ENCODE data around the gene SRSF8. TPM values are rescaled to one million over a fixed set of nuclear protein-coding genes. Genes with fewer than 3 reads are reported as not detected.

SRSF8 gene
- total and polyA plus RNA-seq, 2 of the 4 experiments (the other 2 are of a cell fraction), result 3.4 to 14.3 TPM

DNA sequence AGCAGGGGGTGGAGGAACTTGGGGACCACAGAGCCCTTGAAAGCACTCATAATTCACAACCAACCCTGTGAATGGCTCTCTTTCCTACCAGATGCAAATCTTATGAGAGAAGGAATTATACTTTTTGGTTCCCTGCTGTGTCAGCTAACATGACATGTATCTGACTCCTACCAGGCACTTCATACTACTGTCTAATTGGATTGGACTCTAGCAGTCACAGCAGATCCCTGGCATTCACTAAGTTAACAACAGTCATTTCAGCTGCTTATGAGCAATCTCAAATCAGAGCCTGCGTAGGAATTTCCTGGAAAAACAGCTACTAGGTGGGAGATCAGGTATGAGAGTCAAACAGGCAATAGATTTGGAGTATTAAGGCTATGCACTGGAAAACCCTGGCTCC lies 11.8 kb downstream of the SRSF8 start:
- dilution Hi-C loops (cut with HindIII; ENCODE audit: low sequenced_read_pairs, unreplicated experiment), result no loop called here
- no peaks in the 10 kb centered on the region for H3K9me3 ChIP-seq (ENCODE audit: control insufficient read depth, insufficient read depth, low read length)
- ChIA-PET POLR2A (ENCODE audit: unreplicated experiment) (no interaction called here), CTCF (no interaction called here)
- no peaks in the 10 kb centered on the region for H3K9me1 ChIP-seq (ENCODE audit: insufficient read depth, low read length)
- H3K27me3 ChIP-seq (ENCODE audit: control insufficient read depth, insufficient read depth, low read length), result no peaks in the 10 kb centered on the region; the same call in 1 of the 2 replicates
- ATAC-seq (ENCODE audit: low read depth) (no peak), DNase-seq (peak; percentile 6)
- no peak overlapping the region for H2BK15ac ChIP-seq (ENCODE audit: low read depth, low read length)
- H3K79me1 ChIP-seq (ENCODE audit: low read depth in 1 of 2, low read length in 2 of 2), result no peaks in the 10 kb centered on the region
- TF ChIP-seq MXI1 (IDR thresholded peaks at IDR 0.05; ENCODE audit: borderline replicate concordance, low read depth, low read length) (no peak), RAD21 (IDR thresholded peaks at IDR 0.05; ENCODE audit: low read length) (no peak), MAZ (IDR thresholded peaks at IDR 0.05; ENCODE audit: borderline replicate concordance, low read depth, low read length) (no peak), CEBPB (IDR thresholded peaks at IDR 0.05; ENCODE audit: low read depth, low read length) (no peak), RCOR1 (IDR thresholded peaks at IDR 0.05; ENCODE audit: insufficient replicate concordance, low read length) (no peak), MAFK (IDR thresholded peaks at IDR 0.05; ENCODE audit: low read depth, low read length) (no peak), POLR2A (IDR thresholded peaks at IDR 0.05; ENCODE audit: low read depth, low read length) (no peak), BHLHE40 (IDR thresholded peaks at IDR 0.05; ENCODE audit: low read depth, low read length) (no peak), SMC3 (IDR thresholded peaks at IDR 0.05; ENCODE audit: low read depth, low read length) (no peak), CHD1 (IDR thresholded peaks at IDR 0.05; ENCODE audit: low read depth, low read length) (no peak), FOS (IDR thresholded peaks at IDR 0.05; ENCODE audit: low read depth, low read length) (no peak), NFE2L2 (IDR thresholded peaks at IDR 0.05; ENCODE audit: low read depth, low read length) (no peak), RFX5 (IDR thresholded peaks at IDR 0.05; ENCODE audit: low read depth, low read length) (no peak)
- TF ChIP-seq, protein P1, sequence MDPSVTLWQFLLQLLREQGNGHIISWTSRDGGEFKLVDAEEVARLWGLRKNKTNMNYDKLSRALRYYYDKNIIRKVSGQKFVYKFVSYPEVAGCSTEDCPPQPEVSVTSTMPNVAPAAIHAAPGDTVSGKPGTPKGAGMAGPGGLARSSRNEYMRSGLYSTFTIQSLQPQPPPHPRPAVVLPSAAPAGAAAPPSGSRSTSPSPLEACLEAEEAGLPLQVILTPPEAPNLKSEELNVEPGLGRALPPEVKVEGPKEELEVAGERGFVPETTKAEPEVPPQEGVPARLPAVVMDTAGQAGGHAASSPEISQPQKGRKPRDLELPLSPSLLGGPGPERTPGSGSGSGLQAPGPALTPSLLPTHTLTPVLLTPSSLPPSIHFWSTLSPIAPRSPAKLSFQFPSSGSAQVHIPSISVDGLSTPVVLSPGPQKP (IDR thresholded peaks at IDR 0.05; ENCODE audit: borderline replicate concordance, low read depth, low read length), result no peak
- TF ChIP-seq, protein P2, sequence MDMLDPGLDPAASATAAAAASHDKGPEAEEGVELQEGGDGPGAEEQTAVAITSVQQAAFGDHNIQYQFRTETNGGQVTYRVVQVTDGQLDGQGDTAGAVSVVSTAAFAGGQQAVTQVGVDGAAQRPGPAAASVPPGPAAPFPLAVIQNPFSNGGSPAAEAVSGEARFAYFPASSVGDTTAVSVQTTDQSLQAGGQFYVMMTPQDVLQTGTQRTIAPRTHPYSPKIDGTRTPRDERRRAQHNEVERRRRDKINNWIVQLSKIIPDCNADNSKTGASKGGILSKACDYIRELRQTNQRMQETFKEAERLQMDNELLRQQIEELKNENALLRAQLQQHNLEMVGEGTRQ (IDR thresholded peaks at IDR 0.05; ENCODE audit: low read depth, low read length), result no peak
- H3K4me3 ChIP-seq (ENCODE audit: insufficient read depth, low read depth, low read length), result no peak overlapping the region
- no peak overlapping the region for H3K23ac ChIP-seq (ENCODE audit: low read depth, low read length)
- no peak overlapping the region for H3K56ac ChIP-seq (ENCODE audit: extremely low read depth, insufficient read depth, low read length)
- no TSS peak for BruUV-seq (replicated peaks)
- H3K9ac ChIP-seq (ENCODE audit: low read depth, low read length), result no peak overlapping the region
- WGBS, 2 experiments (ENCODE audit: extremely low coverage in 2 of 2, insufficient read length in 1 of 2), result no CpG with 5 or more reads among the region's 1 CpG
- no peak overlapping the region for H2AK5ac ChIP-seq (ENCODE audit: low read depth, low read length)
- no peak overlapping the region for H2BK20ac ChIP-seq (ENCODE audit: low read depth, low read length)
- H3K27ac ChIP-seq (ENCODE audit: insufficient read depth, low read length), result no peak overlapping the region
- H3K14ac ChIP-seq (replicated peaks; ENCODE audit: low read depth, low read length), result no peak overlapping the region
- no peak overlapping the region for H2BK120ac ChIP-seq (ENCODE audit: low read depth, low read length)
- H2BK5ac ChIP-seq (ENCODE audit: low read depth, low read length, poor library complexity, severe bottlenecking), result no peak overlapping the region
- in situ Hi-C loops (cut with MboI; ENCODE audit: low sequenced_read_pairs), result loop anchor here (5.0 kb wide), 1 partner anchor 684 kb away; no protein-coding TSS in a partner anchor
- H3K36me3 ChIP-seq (ENCODE audit: control insufficient read depth, insufficient read depth, low read length), result no peaks in the 10 kb centered on the region
- peaks cover 3% of the 10 kb centered on the region; the same call in 1 of the 2 replicates for H3K4me1 ChIP-seq (ENCODE audit: control insufficient read depth, insufficient read depth, low read length)
- H3K18ac ChIP-seq (ENCODE audit: low read depth, low read length), result no peak overlapping the region
- no peak overlapping the region for H4K8ac ChIP-seq (ENCODE audit: low read depth in 2 of 2, low read length in 2 of 2)
- no peak overlapping the region for H3K4ac ChIP-seq (ENCODE audit: low read depth, low read length)
- no peak overlapping the region for H4K5ac ChIP-seq (ENCODE audit: low read depth, low read length)
- intact Hi-C loops (cut with micrococcal nuclease), result no loop called here
- no peak overlapping the region for H2AFZ ChIP-seq (replicated peaks; ENCODE audit: low read length, poor library complexity)
- no peak overlapping the region for H4K91ac ChIP-seq (ENCODE audit: insufficient read depth, low read depth, low read length)
- no peak overlapping the region for H3K4me2 ChIP-seq (ENCODE audit: low read depth, low read length)
- no peaks in the 10 kb centered on the region for H4K20me1 ChIP-seq (ENCODE audit: insufficient read depth, low read length)
- no peak overlapping the region for H2AK9ac ChIP-seq (replicated peaks; ENCODE audit: low read depth, low read length, poor library complexity)
